ENCODE data around the gene RNF144A.

RNF144A gene

GRCh38 chr2:6909431-6910385 is 7.5 kb upstream of the RNF144A start:
- FAIRE-seq: no peak

GRCh38 chr2:6911721-6912120 is 5.5 kb upstream of the RNF144A start:
- no peak for FAIRE-seq

GRCh38 chr2:6913415-6914157 is 3.6 kb upstream of the RNF144A start:
- FAIRE-seq: no peak

GRCh38 chr2:6914828-6915227 is 2.4 kb upstream of the RNF144A start:
- no peak for FAIRE-seq

- no peak for FAIRE-seq
These were observed 1.8 kb upstream of the RNF144A start for GRCh38 chr2:6915399-6915798.

- FAIRE-seq: no peak
These were observed 988 bp upstream of the RNF144A start for GRCh38 chr2:6916224-6916623.

GRCh38 chr2:6916736-6917070 is 509 bp upstream of the RNF144A start:
- no peak for FAIRE-seq

GRCh38 chr2:6917761-6918421 is 679 bp downstream of the RNF144A start:
- no peak for FAIRE-seq

GRCh38 chr2:6919901-6920742 is 2.9 kb downstream of the RNF144A start:
- no peak for FAIRE-seq

GRCh38 chr2:6920743-6921064 is 3.5 kb downstream of the RNF144A start:
- no peak for FAIRE-seq

GRCh38 chr2:6921321-6921922 is 4.2 kb downstream of the RNF144A start:
- FAIRE-seq: no peak

- FAIRE-seq: no peak
These were observed 5.0 kb downstream of the RNF144A start for GRCh38 chr2:6922201-6922656.

- no peak for FAIRE-seq
These were observed 6.1 kb downstream of the RNF144A start for GRCh38 chr2:6923319-6923718.

GRCh38 chr2:6924101-6924923 is 7.1 kb downstream of the RNF144A start:
- no peak for FAIRE-seq

GRCh38 chr2:6924924-6925409 is 7.8 kb downstream of the RNF144A start:
- FAIRE-seq: no peak

GRCh38 chr2:6926071-6926732 is 9.0 kb downstream of the RNF144A start:
- no peak for FAIRE-seq

GRCh38 chr2:6927186-6927585 is 10.0 kb downstream of the RNF144A start:
- no peak for FAIRE-seq

- FAIRE-seq: no peak
These were observed 10.5 kb downstream of the RNF144A start for GRCh38 chr2:6927753-6928152.

- FAIRE-seq: no peak
These were observed 11.2 kb downstream of the RNF144A start for GRCh38 chr2:6928452-6928851.

- FAIRE-seq: no peak
These were observed 12.1 kb downstream of the RNF144A start for GRCh38 chr2:6929196-6929819.

Measured in A204.1 (cell line).